Measurements from ENCODE around the gene NEK7.

GRCh38 chr1:198147216-198147615 lies 9.6 kb upstream of the NEK7 start:
- TF ChIP-seq CTCF (IDR thresholded peaks at IDR 0.05): no peak
- no peak for TF ChIP-seq POLR2A (IDR thresholded peaks at IDR 0.05)

Measured in right lobe of liver (tissue), 4 donors.